ENCODE results near the gene ARHGDIA.

ARHGDIA gene

GRCh38 chr17:81884520-81884919 lies 13.4 kb upstream of the ARHGDIA start:
- Histone ChIP-seq H3K36me3 (ENCODE audit: control insufficient read depth in 1 of 2, insufficient read depth in 2 of 2, low read length in 2 of 2) (peaks cover 22 to 66% of the 10 kb centered on the region in 2 donors), H3K27me3 (ENCODE audit: low read depth, low read length) (no peaks in the 10 kb centered on the region), H3K4me3 (ENCODE audit: low read depth in 1 of 2, low read length in 2 of 2) (no peak overlapping the region), H3K9me3 (ENCODE audit: control insufficient read depth in 1 of 2, low read length in 2 of 2) (no peaks in the 10 kb centered on the region), H3K4me1 (ENCODE audit: control insufficient read depth in 1 of 2, insufficient read depth in 2 of 2, low read length in 2 of 2) (peaks cover 0 to 6% of the 10 kb centered on the region in 2 donors), H3K27ac (ENCODE audit: low read length) (no peak overlapping the region)

GRCh38 chr17:81879121-81879520 lies 8.0 kb upstream of the ARHGDIA start:
- peaks cover 7 to 19% of the 10 kb centered on the region in 2 donors for H3K36me3 ChIP-seq (ENCODE audit: control insufficient read depth in 1 of 2, insufficient read depth in 2 of 2, low read length in 2 of 2)

DNA sequence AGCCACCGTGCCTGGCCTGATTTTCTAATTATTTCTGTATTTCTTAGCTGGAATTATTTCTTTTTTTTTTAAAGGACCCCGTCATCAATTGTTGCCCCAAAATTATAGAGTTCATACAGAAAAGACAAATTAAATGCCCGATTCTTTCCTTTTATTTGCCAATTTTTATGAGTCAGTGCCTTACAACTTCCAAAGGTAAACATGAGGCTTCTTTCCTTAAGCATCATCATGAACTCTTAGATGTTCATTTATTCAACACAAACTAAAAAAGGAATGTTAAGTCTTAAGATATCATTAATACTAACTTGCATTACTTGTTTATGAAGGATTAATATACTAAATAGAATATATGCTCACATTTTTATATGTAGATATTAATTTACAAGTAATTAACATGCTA lies 7.2 kb upstream of the ARHGDIA start:
- H3K27ac ChIP-seq (ENCODE audit: low read length), result no peak overlapping the region
- H3K27me3 ChIP-seq (ENCODE audit: low read depth, low read length), result no peaks in the 10 kb centered on the region
- no peaks in the 10 kb centered on the region for H3K4me1 ChIP-seq (ENCODE audit: control insufficient read depth in 1 of 2, insufficient read depth in 2 of 2, low read length in 2 of 2)
- H3K4me3 ChIP-seq (ENCODE audit: low read depth in 1 of 2, low read length in 2 of 2), result no peak overlapping the region
- peaks cover 7 to 15% of the 10 kb centered on the region in 2 donors for H3K36me3 ChIP-seq (ENCODE audit: control insufficient read depth in 1 of 2, insufficient read depth in 2 of 2, low read length in 2 of 2)
- no peaks in the 10 kb centered on the region for H3K9me3 ChIP-seq (ENCODE audit: control insufficient read depth in 1 of 2, low read length in 2 of 2)

More at GRCh38 chr17:81879121-81879520, 8.0 kb upstream of the ARHGDIA start:
- H3K4me1 ChIP-seq (ENCODE audit: control insufficient read depth in 1 of 2, insufficient read depth in 2 of 2, low read length in 2 of 2), result no peaks in the 10 kb centered on the region
- H3K27ac ChIP-seq (ENCODE audit: low read length), result no peak overlapping the region
- H3K9me3 ChIP-seq (ENCODE audit: control insufficient read depth in 1 of 2, low read length in 2 of 2), result no peaks in the 10 kb centered on the region
- H3K27me3 ChIP-seq (ENCODE audit: low read depth, low read length), result no peaks in the 10 kb centered on the region
- no peak overlapping the region for H3K4me3 ChIP-seq (ENCODE audit: low read depth in 1 of 2, low read length in 2 of 2)

DNA sequence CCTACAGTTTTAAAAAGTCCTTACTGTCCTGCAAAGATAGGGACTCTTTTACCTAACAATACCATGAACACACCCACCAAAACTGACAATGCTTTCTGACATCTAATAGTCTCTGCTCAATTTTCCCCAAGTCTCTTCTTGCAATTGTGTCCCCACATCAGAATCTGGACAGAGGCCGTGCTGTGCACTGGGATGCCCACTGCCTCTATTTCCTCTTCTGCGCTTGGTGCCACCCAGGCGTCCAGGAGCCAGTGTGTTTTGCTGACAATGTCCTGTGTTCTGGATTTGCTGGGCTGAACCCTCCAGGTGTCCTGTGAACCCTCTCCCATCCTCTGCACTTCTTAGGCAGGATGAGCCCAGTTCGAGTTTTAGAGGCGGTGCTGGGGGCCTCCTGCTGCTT lies 6.4 kb upstream of the ARHGDIA start:
- H3K27me3 ChIP-seq (ENCODE audit: low read depth, low read length), result no peaks in the 10 kb centered on the region
- H3K27ac ChIP-seq (ENCODE audit: low read length), result no peak overlapping the region
- no peaks in the 10 kb centered on the region for H3K9me3 ChIP-seq (ENCODE audit: control insufficient read depth in 1 of 2, low read length in 2 of 2)
- H3K4me1 ChIP-seq (ENCODE audit: control insufficient read depth in 1 of 2, insufficient read depth in 2 of 2, low read length in 2 of 2), result peaks cover 0 to 5% of the 10 kb centered on the region in 2 donors
- peaks cover 7 to 12% of the 10 kb centered on the region in 2 donors for H3K36me3 ChIP-seq (ENCODE audit: control insufficient read depth in 1 of 2, insufficient read depth in 2 of 2, low read length in 2 of 2)
- no peak overlapping the region for H3K4me3 ChIP-seq (ENCODE audit: low read depth in 1 of 2, low read length in 2 of 2)

- no peaks in the 10 kb centered on the region for H3K9me3 ChIP-seq (ENCODE audit: control insufficient read depth in 1 of 2, low read length in 2 of 2)
Observed at GRCh38 chr17:81871387-81872230, 472 bp upstream of the ARHGDIA start.

GRCh38 chr17:81870131-81870980 lies 781 bp downstream of the ARHGDIA start:
- Histone ChIP-seq H3K27me3 (ENCODE audit: low read depth, low read length) (no peaks in the 10 kb centered on the region), H3K4me3 (ENCODE audit: low read depth in 1 of 2, low read length in 2 of 2) (peak overlapping the region; percentile 74 to 88), H3K4me1 (ENCODE audit: control insufficient read depth in 1 of 2, insufficient read depth in 2 of 2, low read length in 2 of 2) (peaks cover 0 to 54% of the 10 kb centered on the region in 2 donors), H3K9me3 (ENCODE audit: control insufficient read depth in 1 of 2, low read length in 2 of 2) (no peaks in the 10 kb centered on the region), H3K27ac (ENCODE audit: low read length) (peak overlapping the region; percentile 95), H3K36me3 (ENCODE audit: control insufficient read depth in 1 of 2, insufficient read depth in 2 of 2, low read length in 2 of 2) (peaks cover 0 to 20% of the 10 kb centered on the region in 2 donors)

More at GRCh38 chr17:81871387-81872230, 472 bp upstream of the ARHGDIA start:
- Histone ChIP-seq H3K27ac (ENCODE audit: low read length) (peak overlapping the region; percentile 93), H3K27me3 (ENCODE audit: low read depth, low read length) (no peaks in the 10 kb centered on the region), H3K4me1 (ENCODE audit: control insufficient read depth in 1 of 2, insufficient read depth in 2 of 2, low read length in 2 of 2) (peaks cover 0 to 46% of the 10 kb centered on the region in 2 donors), H3K4me3 (ENCODE audit: low read depth in 1 of 2, low read length in 2 of 2) (peak overlapping the region; percentile 68 to 75), H3K36me3 (ENCODE audit: control insufficient read depth in 1 of 2, insufficient read depth in 2 of 2, low read length in 2 of 2) (peaks cover 0 to 13% of the 10 kb centered on the region in 2 donors)

GRCh38 chr17:81869221-81870130 lies 1.7 kb downstream of the ARHGDIA start:
- Histone ChIP-seq H3K9me3 (ENCODE audit: control insufficient read depth in 1 of 2, low read length in 2 of 2) (no peaks in the 10 kb centered on the region), H3K4me1 (ENCODE audit: control insufficient read depth in 1 of 2, insufficient read depth in 2 of 2, low read length in 2 of 2) (peaks cover 0 to 54% of the 10 kb centered on the region in 2 donors), H3K27me3 (ENCODE audit: low read depth, low read length) (no peaks in the 10 kb centered on the region), H3K36me3 (ENCODE audit: control insufficient read depth in 1 of 2, insufficient read depth in 2 of 2, low read length in 2 of 2) (peaks cover 0 to 20% of the 10 kb centered on the region in 2 donors), H3K4me3 (ENCODE audit: low read depth in 1 of 2, low read length in 2 of 2) (peak overlapping the region; percentile 74 to 88), H3K27ac (ENCODE audit: low read length) (peak overlapping the region; percentile 95)

DNA sequence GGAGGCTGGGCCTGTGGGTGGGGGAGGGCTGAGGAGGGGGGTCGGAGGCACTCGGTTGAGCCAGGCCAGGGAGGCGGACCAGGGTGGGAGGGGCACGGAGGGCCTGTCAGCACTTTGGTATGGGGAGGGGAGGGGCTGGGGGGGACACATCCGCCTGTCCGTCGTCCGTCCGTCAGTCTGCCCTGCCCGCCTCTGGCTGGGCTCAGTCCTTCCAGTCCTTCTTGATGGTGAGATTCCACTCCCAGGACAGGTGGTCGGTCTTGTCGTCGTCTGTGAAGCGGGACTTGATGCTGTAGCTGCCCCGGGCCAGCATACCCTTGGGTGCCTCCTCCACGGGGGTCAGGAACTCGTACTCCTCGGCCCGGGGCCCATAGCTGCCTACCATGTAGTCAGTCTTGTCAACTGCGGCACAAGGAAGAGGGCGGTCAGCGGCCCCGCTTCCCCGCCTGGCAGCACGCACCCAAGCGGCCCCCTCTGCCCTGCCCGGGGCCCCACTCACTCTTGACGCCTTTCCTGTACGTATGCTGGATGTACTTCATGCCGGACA lies 2.4 kb downstream of the ARHGDIA start:
- Histone ChIP-seq H3K9me3 (ENCODE audit: control insufficient read depth in 1 of 2, low read length in 2 of 2) (no peaks in the 10 kb centered on the region), H3K27ac (ENCODE audit: low read length) (no peak overlapping the region), H3K27me3 (ENCODE audit: low read depth, low read length) (no peaks in the 10 kb centered on the region), H3K36me3 (ENCODE audit: control insufficient read depth in 1 of 2, insufficient read depth in 2 of 2, low read length in 2 of 2) (peaks cover 0 to 21% of the 10 kb centered on the region in 2 donors), H3K4me1 (ENCODE audit: control insufficient read depth in 1 of 2, insufficient read depth in 2 of 2, low read length in 2 of 2) (peaks cover 0 to 55% of the 10 kb centered on the region in 2 donors), H3K4me3 (ENCODE audit: low read depth in 1 of 2, low read length in 2 of 2) (no peak overlapping the region)

- Histone ChIP-seq H3K27ac (ENCODE audit: low read length) (no peak overlapping the region), H3K9me3 (ENCODE audit: control insufficient read depth in 1 of 2, low read length in 2 of 2) (no peaks in the 10 kb centered on the region), H3K27me3 (ENCODE audit: low read depth, low read length) (no peaks in the 10 kb centered on the region), H3K4me1 (ENCODE audit: control insufficient read depth in 1 of 2, insufficient read depth in 2 of 2, low read length in 2 of 2) (peaks cover 0 to 61% of the 10 kb centered on the region in 2 donors), H3K36me3 (ENCODE audit: control insufficient read depth in 1 of 2, insufficient read depth in 2 of 2, low read length in 2 of 2) (peaks cover 0 to 25% of the 10 kb centered on the region in 2 donors), H3K4me3 (ENCODE audit: low read depth in 1 of 2, low read length in 2 of 2) (no peak overlapping the region)
Observed at GRCh38 chr17:81867991-81868673, 3.0 kb downstream of the ARHGDIA start.

Measured in muscle layer of duodenum (tissue), 2 donors.